ENCODE results near the gene RBM4.

DNA sequence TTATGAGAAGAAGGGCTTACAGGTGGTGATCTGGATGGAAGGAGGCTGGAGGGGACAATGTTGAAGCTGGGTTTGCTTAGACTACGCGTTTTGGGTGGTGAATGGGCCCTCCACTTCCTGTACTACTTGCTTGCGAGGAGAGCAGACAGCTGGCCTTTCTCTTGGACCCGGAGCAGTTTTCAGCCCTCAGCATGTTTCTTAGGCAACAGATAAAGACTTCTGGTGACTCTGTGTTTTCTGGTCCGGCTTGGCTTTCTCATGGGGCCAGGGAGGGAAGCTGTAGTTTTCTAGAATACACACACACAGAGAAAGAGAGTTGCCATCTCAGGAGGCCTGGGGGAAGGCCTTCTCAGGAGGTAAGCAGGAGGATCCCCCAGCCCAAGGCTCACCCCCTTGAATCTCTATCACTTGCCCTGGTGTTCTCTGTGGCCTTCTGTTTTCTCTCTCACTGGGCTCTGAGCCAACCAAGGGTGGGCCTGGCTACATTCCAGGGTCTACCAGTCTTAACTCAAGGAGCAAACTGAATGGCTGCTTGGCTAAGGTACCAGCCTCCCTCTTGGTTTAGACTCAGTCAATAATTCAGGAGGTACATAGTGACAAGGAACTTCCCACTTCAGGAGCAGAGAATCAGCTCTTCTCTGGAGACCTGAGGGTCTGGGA, 43.1 kb upstream of the RBM4 start:
- TF ChIP-seq CTCF (IDR thresholded peaks at IDR 0.05) (no peak), EZH2 (IDR thresholded peaks at IDR 0.05; ENCODE audit: borderline replicate concordance, insufficient read depth, low read depth, low read length, poor library complexity, severe bottlenecking) (no peak)
